OCI-LY3 (cell line): ENCODE measurements around the gene GMPPA.

ENCODE experiments used
- EZH2phosphoT487 ChIP-seq: fragments of 200-600 bp; shearing (Covaris generic); IDR thresholded peaks from 2 replicates; pipeline ENCODE4 v1.6.1; 2018; ENCODE audit warnings: antibody characterized with exemption, mixed run types, low read depth
- TF ChIP-seq, protein P1 (sequence below): fragments of 200-600, 300-600 bp; sonication (generic); IDR thresholded peaks from 2 replicates; pipeline ENCODE4 v1.5.1; 2014; ENCODE audit warnings: antibody characterized with exemption, low read length, low read depth

DNA sequence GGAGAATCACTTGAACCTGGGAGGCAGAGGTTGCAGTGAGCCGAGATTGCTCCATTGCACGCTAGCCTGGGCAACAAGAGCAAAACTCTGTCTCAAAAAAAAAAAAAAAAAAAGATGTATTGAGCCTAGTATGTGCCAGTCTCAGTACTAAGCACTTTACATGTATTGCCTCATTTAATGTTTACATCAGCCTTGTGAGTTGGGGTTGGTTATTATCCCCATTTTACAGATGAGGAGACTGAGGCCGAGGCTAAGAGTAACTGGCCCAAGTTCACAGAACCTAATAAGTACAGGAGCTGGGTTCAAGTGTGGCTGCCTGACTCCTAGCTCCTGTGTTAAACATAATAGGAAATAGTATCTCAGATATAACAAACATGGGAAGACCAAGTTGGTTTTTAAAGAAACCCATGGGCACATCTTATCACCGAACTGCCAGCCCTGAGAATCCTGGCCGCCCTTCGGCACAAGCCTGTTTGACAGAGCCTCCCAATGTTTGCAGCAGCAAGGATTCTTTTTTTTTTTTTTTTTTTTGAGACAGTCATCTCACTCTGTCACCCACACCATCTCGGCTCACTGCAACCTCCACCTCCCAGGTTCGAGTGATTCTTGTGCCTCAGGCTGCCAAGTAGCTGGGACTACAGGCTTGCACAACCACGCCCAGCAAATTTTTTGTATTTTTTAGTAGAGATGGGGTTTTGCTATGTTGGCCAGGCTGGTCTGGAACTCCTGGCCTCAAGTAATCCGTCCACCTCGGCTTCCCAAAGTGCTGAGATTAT, 24.2 kb upstream of the GMPPA start:
- TF ChIP-seq, protein P1, sequence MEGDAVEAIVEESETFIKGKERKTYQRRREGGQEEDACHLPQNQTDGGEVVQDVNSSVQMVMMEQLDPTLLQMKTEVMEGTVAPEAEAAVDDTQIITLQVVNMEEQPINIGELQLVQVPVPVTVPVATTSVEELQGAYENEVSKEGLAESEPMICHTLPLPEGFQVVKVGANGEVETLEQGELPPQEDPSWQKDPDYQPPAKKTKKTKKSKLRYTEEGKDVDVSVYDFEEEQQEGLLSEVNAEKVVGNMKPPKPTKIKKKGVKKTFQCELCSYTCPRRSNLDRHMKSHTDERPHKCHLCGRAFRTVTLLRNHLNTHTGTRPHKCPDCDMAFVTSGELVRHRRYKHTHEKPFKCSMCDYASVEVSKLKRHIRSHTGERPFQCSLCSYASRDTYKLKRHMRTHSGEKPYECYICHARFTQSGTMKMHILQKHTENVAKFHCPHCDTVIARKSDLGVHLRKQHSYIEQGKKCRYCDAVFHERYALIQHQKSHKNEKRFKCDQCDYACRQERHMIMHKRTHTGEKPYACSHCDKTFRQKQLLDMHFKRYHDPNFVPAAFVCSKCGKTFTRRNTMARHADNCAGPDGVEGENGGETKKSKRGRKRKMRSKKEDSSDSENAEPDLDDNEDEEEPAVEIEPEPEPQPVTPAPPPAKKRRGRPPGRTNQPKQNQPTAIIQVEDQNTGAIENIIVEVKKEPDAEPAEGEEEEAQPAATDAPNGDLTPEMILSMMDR, result no peak
- TF ChIP-seq EZH2phosphoT487, result no peak
